HG03025 (cell line): ENCODE data around the gene EIF2A.
A peak's percentile ranks its signal among the peaks of the same experiment; 100 is the strongest.
"Not testable (repeated sequence)": the region's sequence is repeated elsewhere in the genome, so short reads cannot be mapped to it uniquely, and the experiment has no call there.

Source experiments
- ATAC-seq: cut with Tn5 transposase; IDR thresholded peaks from one replicate; pipeline ENCODE4 v1.9.1; 2021; ENCODE audit warnings: mild to moderate bottlenecking, moderate library complexity; ENCODE audit not compliant: unreplicated experiment, low FRiP score

The EIF2A gene

GRCh38 chr3:150599611-150600297 lies 53.2 kb downstream of the EIF2A start:
- no peak for ATAC-seq

GRCh38 chr3:150600647-150601530 lies 54.3 kb downstream of the EIF2A start:
- not testable (repeated sequence) for ATAC-seq

- peak; percentile 0 for ATAC-seq
Measured at GRCh38 chr3:150602426-150603152, 56.0 kb downstream of the EIF2A start.

GRCh38 chr3:150603153-150603979 lies 56.8 kb downstream of the EIF2A start, which contains the start of gene SELENOT:
Gene SELENOT, plus strand, starts transcription at chr3:150603321. Its CDS starts 42 bp downstream, at chr3:150603363.
- peak; percentile 47 for ATAC-seq

GRCh38 chr3:150603980-150604319 lies 57.4 kb downstream of the EIF2A start:
- ATAC-seq = peak; percentile 5

GRCh38 chr3:150605998-150606641 lies 59.5 kb downstream of the EIF2A start:
- ATAC-seq = no peak

- ATAC-seq = no peak
Measured at GRCh38 chr3:150607267-150608065, 60.9 kb downstream of the EIF2A start.

GRCh38 chr3:150609988-150610387 lies 63.4 kb downstream of the EIF2A start:
- ATAC-seq = no peak

GRCh38 chr3:150610785-150611184 lies 64.2 kb downstream of the EIF2A start:
- ATAC-seq = no peak

GRCh38 chr3:150611666-150612065 lies 65.1 kb downstream of the EIF2A start:
- no peak for ATAC-seq

GRCh38 chr3:150612494-150612893 lies 65.9 kb downstream of the EIF2A start:
- no peak for ATAC-seq

GRCh38 chr3:150613034-150613433 lies 66.4 kb downstream of the EIF2A start:
- no peak for ATAC-seq

- ATAC-seq = no peak
Measured at GRCh38 chr3:150613709-150614480, 67.3 kb downstream of the EIF2A start.

- no peak for ATAC-seq
Measured at GRCh38 chr3:150620002-150620689, 73.6 kb downstream of the EIF2A start.

GRCh38 chr3:150622955-150623354 lies 76.4 kb downstream of the EIF2A start:
- not testable (repeated sequence) for ATAC-seq

- no peak for ATAC-seq
Measured at GRCh38 chr3:150623945-150624344, 77.4 kb downstream of the EIF2A start.

- no peak for ATAC-seq
Measured at GRCh38 chr3:150626148-150626930, 79.8 kb downstream of the EIF2A start.
